T-helper 2 cell (primary cell): ENCODE data around the gene ITGA7.

Experiments used
- DNase-seq, 5 experiments: peaks; one replicate each; pipeline versions ENCODE4 v3.0.0 to v3.0.0-alpha.2; 2012 to 2022

Gene ITGA7

DNA sequence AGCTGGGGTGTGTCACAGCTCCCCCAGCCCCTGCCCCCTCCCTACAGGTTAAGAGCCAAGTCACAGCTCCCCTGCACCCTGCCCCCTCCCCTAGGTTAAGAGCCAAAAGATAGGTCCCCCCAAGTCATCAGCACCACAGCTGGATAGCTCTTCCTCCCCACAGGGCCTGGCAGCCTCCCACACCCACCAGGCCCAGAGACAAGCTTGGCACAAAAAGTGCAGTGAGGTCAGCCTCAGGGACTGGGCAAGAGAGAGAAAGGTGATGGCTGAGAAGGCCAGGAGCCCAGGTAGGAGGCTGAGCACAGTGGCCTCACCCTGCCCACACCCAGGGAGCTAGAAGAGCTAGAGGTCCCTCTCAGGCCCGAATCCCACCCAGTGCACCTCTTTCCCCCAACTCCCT lies 8.7 kb downstream of the ITGA7 start:
- no peak for DNase-seq

DNA sequence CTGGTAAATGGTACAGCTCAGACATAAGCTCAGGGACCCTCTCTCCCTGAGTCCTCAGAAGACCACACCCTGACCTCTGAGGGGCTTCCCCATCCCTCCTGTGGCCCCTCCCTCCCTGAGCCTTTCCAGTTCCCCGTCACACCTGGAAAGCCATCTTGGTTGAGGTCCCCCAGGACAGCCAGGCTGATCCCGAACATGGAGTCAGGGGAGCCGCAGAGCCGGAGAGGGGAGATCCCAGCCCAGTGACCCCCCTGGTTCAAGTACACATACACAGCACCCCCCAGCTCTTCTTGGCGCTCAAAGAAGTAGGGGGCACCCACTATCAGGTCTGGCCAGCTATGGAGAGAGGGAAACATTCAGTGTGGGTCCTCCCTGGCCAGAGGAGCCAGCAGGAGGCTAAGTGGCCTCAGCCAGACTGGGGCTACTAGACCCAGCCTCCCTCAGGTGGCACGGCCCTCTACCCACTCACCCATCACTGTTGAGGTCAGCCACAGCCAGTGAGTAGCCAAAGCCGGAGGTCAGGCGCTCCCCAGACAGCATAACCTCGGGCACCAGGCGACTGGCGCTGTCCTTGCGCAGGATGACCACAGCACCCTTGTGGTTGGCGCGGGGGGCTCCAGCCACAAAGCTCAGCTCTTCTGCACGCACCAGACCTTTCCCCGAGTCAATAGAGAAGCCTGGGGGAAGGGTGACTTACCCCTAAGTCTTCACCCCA lies 9.3 kb downstream of the ITGA7 start:
- no peak for DNase-seq

GRCh38 chr12:55697686-55698085 lies 10.0 kb downstream of the ITGA7 start:
- no peak for DNase-seq

- DNase-seq, result no peak
Observed at GRCh38 chr12:55696796-55697462, 10.8 kb downstream of the ITGA7 start.

GRCh38 chr12:55696141-55696540 lies 11.6 kb downstream of the ITGA7 start:
- no peak for DNase-seq

DNA sequence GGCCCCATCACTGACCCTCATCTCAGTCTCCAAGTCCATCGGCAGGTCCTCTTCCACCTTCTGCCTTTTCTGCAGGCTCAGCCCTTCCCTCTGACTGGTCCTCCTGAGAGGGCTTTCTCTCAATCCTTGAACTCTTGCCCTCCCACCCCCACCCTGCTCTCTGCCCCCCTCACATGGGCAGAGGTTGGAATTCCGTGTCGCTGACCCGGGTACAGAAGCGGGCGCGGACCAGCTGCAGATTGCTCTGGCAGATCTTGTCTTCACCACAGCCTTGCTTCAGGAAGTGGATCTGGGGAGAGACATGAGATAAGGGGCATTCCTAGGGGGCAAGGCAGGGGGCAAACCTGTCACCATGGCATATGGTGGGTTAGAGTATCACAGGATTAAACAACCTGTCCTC lies 12.4 kb downstream of the ITGA7 start:
- DNase-seq, result no peak

GRCh38 chr12:55694651-55695050 lies 13.1 kb downstream of the ITGA7 start:
- DNase-seq, result no peak

- DNase-seq, result no peak
Observed at GRCh38 chr12:55694188-55694515, 13.6 kb downstream of the ITGA7 start.

DNA sequence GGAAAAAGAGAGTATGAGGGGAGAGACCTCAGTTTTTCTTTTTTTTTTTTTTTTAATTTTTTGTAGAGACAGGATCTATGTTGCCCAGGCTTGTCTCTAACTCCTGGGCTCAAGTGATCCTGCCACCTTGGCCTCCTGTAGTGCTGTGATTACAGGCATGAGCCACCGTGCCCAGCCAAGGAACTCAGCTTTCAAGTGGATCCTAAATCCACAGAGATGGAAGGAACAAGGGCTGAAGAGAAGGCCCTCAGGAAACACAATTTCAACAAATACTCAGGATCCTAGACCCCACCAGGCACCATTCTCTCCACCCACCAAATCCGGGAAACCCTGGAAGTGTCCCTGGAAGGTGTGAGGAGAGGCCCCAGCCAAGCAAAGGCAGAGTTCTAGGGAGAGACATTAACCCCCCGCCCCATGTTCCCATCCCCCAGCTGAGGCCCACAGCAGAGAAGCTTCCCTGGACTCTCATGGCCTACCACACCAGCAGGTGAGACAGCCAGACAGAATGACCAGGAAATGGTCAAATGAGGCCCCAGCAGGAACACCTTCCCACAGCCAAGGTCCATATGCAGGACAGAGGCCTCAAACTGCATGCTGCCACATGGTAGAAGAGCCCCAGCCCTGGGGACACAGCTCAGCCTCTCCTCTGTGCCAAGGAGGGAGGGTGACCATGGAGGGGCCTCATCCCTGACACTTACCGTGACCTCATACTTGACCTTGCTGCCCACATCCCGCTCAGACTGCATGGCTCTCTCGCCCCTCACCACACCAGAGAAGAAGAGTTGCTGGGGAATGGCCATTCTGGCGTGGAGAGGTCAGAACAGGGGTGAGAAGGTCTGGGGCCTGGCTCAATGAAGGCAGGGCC lies 14.1 kb downstream of the ITGA7 start:
- no peak for DNase-seq

DNA sequence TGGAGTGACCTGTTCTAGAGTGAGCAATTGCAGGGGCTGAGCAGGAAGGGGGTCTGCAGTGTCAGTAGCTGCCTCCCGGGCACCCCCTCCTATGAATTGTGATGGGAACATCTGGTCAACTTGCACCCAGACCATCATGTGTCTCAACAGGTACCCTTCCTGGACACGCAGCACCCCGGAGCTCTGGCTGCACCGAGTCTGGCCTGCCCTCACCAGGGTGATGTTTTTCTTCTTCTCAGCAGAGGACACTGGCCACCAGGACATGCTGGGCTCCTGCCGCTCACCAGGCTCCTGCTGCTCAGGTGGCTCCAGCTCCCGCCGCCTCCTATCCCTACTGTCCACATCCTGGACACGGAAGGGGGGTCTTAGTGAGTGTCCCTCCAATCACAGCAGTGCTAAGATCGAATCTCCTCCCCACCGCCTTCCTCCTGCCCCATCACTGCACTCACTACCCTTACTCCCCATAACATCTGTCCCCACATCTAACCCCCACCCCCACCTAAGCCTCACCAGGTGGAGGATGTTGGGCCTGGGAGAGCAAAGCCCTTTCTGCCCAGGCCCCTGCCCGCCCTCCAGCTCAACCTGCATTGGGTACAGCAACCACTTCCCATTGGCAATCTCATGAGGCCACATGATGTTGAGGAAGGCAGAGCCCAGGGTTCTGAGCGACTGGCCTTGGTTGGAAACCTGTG lies 14.9 kb downstream of the ITGA7 start:
- DNase-seq, result no peak

GRCh38 chr12:55688716-55689655 lies 18.7 kb downstream of the ITGA7 start:
- DNase-seq, result no peak

GRCh38 chr12:55687746-55688145 lies 20.0 kb downstream of the ITGA7 start:
- DNase-seq, result peak in 1 of 5 experiments; percentile 13

- no peak for DNase-seq
Observed at GRCh38 chr12:55686366-55687010, 21.2 kb downstream of the ITGA7 start.

- DNase-seq, result no peak
Observed at GRCh38 chr12:55685671-55686070, 22.0 kb downstream of the ITGA7 start.

GRCh38 chr12:55684761-55685370 lies 22.8 kb downstream of the ITGA7 start:
- no peak for DNase-seq

DNA sequence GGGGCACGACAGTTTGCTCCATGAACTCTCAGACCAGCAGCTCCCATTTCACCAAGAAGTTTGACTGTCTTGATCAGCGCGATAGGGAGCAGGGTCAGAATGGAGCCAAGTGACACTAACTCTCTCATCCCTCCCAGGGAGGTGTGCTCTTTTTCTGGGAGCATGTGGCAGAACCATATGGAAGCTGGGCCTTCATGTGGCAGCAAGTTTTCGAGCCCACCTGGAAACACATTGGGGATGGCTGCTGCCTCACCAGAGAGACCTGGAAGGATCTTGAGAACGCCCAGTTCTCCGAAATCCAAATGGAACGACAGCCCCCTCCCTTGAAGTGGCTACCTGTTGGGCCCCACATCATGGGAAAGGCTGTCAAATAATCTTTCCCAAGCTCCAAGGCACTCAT lies 24.0 kb downstream of the ITGA7 start:
- DNase-seq, result no peak

GRCh38 chr12:55682087-55682796 lies 25.5 kb downstream of the ITGA7 start:
- no peak for DNase-seq

GRCh38 chr12:55681142-55682077 lies 26.3 kb downstream of the ITGA7 start:
- DNase-seq, result no peak

DNA sequence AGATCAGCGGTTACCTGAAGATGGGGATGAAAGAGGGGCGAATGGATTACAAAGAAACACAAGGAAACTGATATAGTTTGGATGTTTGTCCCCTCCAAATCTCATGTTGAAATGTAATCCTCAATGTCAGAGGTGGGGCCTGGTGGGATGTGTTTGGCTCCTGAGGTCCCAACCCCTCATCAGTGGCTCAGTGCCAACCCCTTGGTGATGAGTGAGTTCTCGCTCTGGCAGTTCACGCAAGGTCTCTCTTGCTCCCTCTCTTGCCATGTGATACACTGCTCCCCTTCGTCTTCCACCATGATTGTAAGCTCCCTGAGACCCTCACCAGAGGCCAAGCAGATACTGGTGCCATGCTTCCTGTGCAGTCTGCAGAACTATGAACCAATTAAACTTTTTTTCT lies 28.0 kb downstream of the ITGA7 start:
- DNase-seq, result no peak
